HepG2 (cell line): ENCODE results near the gene PPP4C.

Experiments used
- KDM5B ChIP-seq: sonication (generic); formaldehyde crosslinking; IDR thresholded peaks from 2 replicates; pipeline ENCODE4 v1.4.0; 2020; ENCODE audit warnings: missing genetic modification reagents, mild to moderate bottlenecking, borderline replicate concordance
- NCOA1 ChIP-seq: sonication (generic); formaldehyde crosslinking; IDR thresholded peaks from 2 replicates; pipeline ENCODE4 v1.9.0; 2021; ENCODE audit warnings: missing genetic modification reagents
- SYNCRIP ChIP-seq: fragments of 200-400 bp; formaldehyde crosslinking; IDR thresholded peaks from 2 replicates; pipeline ENCODE4 v1.6.1; 2018; ENCODE audit warnings: mild to moderate bottlenecking, low read depth, low read length; ENCODE audit not compliant: insufficient read depth
- U2AF1 ChIP-seq: fragments of 200-400 bp; formaldehyde crosslinking; optimal IDR thresholded peaks from 2 replicates; pipeline ENCODE3; 2017; ENCODE audit warnings: mild to moderate bottlenecking, low read depth, low read length

DNA sequence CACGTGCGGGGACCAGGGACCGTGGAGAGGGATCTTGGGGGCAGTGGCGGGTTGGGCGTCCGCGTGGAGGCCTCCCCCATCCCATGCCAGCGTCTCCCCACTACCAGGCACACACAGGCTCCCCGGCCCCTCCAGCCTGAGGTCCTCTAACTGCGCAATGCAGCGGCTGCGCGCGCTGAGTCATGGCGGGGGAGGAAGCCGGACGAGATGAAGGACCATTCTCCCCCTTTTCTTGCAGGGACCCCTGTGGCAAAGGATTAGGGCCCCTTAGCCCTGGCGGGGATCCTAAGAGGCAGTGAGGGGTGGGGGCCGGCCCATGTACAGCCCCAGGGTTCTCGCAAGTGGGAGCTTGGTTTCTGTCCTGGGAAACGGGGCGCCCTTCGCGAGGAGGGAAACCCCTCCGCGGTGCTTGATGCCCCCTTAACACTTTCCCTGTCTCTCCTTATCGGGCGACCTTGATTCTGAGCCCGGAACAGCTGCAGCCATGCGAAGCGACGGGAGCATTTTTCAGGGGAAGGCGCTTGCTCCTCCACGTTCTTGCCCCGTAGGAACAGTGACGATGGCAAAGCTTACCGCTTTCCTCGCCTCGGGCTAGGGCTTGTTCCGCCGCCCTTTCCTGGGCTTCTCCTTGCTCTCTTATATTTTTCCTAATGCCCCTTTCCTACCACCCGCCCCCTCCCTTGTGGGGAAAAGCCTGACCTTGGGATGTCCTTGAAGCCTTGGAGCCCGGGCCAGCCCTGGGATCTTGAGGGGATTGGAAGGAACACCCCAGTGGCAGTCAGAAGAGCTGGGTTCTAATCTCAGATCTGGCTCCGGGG is 9.6 kb upstream of the PPP4C start:
- TF ChIP-seq SYNCRIP = no peak
- no peak for TF ChIP-seq NCOA1
- TF ChIP-seq KDM5B (CRISPR knock-in tag) = no peak
- TF ChIP-seq U2AF1 = no peak
